GM19023 (cell line): ENCODE data around the gene ZNF862.

ENCODE experiments used
- ATAC-seq: cut with Tn5 transposase; IDR thresholded peaks from one replicate; pipeline ENCODE4 v1.9.1; 2021; ENCODE audit warnings: mild to moderate bottlenecking, moderate library complexity; ENCODE audit not compliant: unreplicated experiment

The ZNF862 gene

DNA sequence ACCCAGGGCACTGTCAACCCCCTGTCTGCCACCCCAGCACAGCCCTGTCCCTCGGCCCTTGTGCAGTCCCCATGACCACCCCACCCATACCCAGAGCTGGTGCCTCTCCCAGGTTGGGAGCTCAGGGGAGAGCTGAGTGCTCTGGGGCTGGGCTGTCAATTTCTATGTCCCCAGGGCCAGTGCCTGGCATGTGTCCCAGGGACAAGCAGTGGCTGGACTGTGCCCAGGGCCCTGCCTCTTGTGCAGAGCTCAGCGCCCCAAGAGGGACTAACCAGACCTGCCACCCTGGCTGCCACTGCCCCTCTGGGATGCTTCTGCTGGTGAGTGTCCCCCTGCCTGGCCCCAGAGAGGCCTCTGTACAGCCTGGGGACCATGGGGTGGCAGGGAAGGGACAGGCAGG, 29.0 kb upstream of the ZNF862 start:
- ATAC-seq, result no peak

DNA sequence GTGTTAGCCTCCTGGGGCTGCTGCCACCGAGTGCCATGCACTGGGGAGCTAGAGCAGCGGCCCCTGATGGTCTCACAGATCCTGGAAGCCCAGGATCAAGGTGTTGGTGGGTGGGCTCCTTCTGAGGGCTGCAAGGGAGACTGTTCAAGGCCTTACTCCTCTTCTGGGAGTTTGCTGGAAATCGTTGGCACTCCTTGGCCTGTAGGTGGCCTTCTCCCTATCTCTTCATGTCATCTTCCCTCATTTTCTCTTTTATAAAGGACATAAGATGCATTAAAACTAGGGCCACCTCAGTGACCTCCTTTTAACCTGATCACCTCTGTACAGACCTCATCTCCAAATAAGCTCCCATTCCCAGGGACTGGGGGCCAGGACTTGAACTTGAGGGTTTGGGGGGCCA, 27.0 kb upstream of the ZNF862 start:
- ATAC-seq, result no peak

DNA sequence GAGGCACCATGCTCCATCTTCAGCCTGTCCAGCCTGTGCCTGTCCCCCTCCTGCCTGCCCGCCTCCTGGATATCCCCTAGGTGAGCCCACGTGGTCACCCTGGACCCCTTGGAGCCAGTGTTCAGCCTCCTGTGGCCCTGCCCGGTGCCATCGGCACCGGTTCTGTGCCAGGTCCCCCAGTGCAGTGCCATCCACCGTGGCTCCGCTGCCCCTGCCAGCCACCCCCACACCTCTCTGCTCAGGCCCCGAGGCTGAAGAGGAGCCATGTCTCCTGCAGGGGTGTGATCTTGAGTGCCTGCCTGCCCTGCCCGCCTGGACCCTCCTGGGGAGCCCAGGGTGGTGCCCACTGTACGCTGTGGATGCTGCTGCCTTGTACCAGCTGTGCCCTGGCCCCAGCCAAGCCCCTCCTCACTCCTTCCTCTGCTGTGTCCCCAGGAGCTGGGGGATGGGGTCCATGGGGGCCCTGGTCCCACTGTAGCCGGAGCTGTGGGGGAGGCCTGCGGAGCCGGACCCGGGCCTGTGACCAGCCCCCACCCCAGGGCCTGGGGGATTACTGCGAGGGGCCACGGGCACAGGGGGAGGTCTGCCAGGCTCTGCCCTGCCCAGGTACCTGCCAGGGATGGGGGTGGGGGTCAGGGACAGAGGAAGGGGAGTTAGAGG, 26.2 kb upstream of the ZNF862 start:
- no peak for ATAC-seq

DNA sequence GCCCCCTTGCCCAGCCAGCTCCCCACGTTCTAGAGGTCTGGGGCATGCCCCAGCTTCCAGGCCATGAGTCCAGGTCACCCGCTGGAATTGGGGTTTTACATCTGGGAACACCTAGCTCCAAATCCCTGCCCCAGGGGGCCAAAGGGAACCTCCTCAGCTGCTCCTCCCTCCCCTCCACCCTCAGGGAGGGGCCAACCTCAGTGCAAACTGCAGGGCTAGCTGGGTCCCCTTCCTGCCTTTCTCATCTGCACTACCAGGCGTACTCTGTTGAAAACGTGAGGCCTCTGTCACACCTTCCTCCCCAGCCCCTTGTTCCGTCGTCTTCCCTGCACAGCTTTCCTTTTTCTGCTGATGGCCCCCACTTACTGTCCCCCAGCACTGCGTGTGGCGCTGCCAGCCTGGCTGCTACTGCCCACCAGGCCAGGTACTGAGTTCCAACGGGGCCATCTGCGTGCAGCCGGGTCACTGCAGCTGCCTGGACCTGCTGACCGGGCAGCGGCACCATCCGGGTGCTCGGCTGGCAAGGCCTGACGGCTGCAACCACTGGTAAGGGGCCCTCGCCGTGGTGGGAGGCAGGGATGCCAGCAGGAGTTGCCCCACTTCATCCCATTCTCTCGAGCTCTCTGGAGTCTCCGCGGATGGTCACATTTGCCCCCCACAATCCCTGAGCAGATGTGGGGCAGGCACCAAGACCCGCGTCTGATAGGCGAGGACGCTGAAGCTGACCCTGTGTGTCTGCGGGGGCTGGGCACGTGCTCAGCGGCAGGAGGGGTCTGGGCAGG, 24.7 kb upstream of the ZNF862 start:
- no peak for ATAC-seq

DNA sequence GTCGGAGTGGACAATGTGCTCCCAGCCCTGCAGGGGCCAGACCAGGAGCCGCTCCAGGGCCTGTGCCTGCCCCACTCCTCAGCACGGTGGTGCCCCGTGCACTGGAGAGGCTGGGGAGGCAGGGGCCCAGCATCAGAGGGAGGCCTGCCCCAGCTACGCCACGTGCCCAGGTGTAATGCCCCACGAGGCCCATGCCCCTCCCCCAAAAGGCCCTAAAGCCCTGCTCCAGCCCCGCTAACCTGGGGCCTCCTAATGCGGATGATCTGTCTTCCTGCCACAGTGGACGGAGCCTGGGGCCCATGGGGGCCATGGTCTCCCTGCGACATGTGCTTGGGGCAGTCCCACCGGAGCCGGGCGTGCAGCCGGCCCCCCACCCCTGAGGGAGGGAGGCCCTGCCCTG, 23.7 kb upstream of the ZNF862 start:
- no peak for ATAC-seq

DNA sequence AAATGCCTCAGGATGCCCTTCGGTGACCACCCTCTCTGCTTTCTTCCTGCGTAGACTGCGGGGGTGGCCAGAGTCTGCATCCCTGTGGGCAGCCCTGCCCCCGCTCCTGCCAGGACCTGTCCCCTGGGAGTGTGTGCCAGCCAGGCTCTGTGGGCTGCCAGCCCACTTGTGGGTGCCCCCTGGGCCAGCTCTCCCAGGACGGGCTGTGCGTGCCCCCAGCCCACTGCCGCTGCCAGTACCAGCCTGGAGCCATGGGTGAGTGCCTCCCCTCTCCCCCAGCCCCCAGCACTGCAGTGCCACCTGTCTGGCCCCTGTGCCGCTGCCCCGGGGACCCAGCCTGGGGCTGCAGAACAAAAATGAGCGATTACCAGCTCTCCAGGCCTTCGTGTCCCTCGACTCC, 23.1 kb upstream of the ZNF862 start:
- ATAC-seq, result no peak

DNA sequence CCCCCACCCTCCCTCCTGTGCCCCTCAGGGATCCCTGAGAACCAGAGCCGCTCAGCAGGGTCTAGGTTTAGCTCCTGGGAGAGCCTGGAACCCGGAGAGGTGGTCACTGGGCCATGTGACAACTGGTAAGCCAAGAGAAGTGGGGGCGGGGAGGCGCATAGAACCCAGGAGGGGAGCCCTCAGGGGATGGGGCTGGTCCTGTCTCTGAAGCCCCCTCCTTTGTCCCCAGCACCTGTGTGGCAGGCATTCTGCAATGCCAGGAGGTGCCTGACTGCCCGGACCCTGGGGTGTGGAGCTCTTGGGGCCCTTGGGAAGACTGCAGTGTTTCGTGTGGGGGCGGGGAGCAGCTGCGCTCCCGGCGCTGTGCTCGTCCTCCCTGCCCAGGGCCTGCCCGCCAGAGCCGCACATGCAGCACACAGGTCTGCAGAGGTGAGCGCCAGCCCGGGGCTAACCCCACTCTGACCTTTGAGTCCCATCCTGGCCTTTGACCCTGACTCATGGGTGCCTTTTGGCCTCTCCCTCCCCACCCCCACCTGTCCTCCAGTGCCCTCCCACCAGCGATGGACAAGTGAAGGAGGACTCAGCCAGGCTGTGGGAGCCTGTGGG, 22.4 kb upstream of the ZNF862 start:
- ATAC-seq, result no peak

DNA sequence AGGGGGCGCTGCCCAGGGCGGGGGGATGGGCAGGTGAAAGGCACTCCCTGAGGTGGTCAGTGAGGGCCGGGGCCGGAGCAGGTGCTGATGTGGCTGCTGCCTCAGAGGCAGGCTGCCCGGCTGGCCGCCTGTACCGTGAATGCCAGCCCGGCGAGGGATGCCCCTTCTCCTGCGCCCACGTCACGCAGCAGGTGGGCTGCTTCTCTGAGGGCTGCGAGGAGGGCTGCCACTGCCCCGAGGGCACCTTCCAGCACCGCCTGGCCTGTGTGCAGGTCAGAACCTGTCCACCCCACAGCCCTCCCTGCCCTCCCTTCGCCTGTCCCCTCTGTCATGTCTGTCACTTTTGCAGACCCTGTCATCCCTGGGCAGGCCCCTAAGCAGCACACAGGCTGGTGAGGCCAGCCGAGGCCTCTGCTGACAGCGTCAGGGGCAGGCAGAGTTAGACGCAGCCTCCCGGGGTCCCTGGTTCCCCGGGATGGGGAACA, 21.9 kb upstream of the ZNF862 start:
- no peak for ATAC-seq

DNA sequence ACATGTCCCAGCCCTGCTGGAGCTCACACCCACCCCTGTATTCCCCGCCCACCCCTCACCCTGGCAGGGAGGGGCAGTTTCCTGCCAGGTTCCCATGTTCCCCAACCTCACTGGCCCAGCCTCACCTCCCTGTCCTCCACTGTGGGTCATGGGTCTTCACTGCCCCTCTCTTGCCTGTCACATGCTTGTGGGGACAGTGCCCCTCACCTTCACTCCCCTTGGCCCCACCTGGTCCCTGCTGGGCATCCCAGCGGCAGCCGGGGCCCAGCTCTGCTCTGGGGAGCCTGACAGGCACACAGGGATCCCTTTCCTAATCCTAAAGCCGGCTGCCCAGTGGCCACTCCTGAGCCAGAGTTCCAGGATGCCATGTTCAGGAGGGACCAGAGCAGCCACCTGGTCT, 21.4 kb upstream of the ZNF862 start:
- no peak for ATAC-seq

DNA sequence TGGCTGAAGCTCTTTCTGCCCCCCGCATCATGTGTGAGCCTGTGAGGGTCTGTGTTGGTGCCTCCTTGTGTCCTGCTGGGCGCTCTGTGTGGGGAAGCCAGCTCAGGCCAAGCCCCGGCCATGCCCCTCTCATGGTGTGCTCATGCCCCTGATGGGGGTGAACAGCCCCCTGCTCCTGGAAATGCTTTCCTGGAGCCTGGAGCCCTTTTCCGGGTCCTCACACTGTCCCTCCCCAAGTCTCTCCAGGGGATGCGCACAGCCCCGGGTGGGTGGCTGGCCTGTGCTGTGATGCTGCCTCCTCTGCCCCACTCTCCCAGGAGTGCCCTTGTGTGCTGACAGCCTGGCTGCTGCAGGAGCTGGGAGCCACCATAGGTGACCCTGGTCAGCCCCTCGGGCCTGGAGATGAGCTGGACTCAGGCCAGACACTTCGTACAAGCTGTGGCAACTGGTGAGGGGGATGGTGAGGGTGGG, 20.8 kb upstream of the ZNF862 start:
- no peak for ATAC-seq

DNA sequence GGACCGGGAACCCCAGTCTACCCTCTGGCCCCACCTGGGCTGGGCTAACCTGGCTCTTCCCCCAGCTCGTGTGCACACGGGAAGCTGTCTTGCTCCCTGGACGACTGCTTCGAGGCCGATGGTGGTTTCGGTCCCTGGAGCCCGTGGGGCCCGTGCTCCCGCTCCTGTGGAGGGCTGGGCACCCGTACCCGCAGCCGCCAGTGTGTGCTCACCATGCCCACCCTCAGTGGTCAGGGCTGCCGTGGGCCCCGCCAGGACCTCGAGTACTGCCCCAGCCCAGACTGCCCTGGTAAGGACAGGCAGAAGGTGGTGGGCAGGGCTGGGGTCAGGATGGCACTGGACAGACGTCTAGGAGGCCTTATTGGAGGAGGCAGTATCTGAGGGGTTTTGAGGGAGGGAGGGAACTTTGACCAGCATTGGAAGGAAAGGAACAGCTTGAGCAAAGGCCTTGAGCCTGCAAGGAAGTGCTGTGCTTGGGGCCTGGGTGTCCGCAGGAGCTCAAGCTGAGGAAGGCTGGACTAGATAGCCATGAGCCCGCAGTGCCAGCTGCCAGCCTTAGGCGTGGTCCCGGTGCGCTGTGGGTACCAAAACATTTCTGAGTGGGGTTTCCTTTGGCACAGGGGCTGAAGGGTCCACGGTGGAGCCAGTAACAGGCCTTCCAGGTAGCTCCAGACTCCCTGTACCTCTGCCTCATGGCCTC, 20.2 kb upstream of the ZNF862 start:
- ATAC-seq, result no peak

DNA sequence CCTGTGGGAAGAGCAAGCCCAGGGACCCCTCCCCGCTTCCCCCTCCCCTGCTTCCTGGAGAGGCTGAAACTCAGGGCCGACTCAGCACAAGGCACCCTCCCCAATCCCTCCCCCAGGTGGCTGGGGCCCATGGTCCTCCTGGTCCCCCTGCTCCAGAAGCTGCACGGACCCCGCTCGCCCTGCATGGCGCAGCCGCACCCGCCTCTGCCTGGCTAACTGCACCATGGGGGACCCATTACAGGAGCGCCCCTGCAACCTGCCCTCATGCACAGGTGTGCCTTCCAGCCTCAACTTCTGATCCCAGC, 19.7 kb upstream of the ZNF862 start:
- ATAC-seq, result no peak

DNA sequence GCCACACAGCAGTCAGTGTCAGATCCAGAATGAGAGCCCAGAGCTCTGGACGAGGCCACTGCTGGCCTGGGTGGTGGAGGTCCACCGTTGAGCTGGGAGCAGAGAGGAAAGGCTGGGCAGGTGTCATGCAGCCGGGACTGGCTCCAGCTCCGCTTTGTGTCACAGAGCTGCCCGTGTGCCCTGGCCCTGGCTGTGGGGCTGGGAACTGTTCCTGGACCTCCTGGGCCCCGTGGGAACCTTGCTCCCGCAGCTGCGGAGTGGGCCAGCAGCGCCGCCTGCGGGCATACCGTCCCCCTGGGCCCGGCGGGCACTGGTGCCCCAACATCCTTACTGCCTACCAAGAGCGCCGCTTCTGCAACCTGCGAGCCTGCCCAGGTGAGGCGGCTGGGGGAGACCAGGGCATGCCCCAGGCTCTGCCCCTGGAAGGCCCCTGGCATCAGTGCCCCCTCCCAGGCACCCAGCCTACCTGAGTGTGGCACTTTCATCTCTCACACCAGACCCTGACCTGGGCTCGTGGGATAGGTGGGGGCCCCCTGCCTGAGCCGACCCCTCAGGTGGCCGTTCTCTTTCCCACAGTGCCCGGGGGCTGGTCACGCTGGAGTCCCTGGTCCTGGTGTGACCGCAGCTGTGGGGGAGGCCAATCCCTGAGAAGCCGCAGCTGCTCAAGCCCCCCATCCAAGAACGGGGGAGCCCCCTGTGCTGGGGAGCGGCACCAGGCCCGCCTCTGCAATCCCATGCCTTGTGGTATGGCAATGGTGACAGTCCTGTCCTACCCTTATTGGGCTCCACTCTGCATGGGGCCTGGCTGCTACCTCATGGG, 18.8 kb upstream of the ZNF862 start:
- ATAC-seq, result no peak

DNA sequence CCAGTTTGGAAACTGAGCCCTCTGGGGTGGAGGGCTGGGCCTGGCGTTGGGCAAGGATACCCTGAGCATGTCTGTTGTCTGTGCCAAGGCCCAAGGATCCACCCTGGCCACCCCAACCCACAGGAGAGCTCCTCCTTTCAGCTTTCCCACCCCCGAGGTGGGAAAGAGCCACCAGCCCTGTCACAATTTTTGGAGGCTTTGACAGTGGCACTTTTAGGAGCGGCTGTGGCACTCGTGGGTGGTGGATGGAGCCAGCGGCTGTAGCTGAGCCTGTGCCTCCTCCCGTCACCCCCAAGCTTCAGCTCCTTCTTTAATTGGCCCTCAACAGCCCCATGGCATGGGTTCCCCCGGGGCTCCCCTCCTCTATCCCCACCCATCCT, 18.2 kb upstream of the ZNF862 start:
- ATAC-seq, result no peak

DNA sequence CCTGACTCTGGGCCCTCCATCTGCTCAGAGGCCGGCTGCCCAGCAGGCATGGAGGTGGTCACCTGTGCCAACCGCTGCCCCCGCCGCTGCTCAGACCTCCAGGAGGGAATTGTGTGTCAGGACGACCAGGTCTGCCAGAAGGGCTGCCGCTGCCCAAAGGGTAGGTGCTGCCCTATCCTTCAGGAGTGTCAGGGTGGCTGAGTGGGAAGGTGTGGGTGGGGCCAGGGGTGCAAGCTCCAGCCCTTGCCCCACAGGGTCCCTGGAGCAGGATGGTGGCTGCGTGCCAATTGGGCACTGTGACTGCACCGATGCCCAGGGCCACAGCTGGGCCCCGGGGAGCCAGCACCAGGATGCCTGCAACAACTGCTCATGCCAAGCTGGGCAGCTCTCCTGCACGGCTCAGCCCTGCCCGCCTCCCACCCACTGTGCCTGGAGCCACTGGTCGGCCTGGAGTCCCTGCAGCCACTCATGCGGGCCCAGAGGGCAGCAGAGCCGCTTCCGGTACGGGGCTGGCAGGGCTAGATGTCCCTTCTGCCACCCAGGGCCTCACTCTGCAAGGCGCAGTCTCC, 17.5 kb upstream of the ZNF862 start:
- ATAC-seq, result no peak

DNA sequence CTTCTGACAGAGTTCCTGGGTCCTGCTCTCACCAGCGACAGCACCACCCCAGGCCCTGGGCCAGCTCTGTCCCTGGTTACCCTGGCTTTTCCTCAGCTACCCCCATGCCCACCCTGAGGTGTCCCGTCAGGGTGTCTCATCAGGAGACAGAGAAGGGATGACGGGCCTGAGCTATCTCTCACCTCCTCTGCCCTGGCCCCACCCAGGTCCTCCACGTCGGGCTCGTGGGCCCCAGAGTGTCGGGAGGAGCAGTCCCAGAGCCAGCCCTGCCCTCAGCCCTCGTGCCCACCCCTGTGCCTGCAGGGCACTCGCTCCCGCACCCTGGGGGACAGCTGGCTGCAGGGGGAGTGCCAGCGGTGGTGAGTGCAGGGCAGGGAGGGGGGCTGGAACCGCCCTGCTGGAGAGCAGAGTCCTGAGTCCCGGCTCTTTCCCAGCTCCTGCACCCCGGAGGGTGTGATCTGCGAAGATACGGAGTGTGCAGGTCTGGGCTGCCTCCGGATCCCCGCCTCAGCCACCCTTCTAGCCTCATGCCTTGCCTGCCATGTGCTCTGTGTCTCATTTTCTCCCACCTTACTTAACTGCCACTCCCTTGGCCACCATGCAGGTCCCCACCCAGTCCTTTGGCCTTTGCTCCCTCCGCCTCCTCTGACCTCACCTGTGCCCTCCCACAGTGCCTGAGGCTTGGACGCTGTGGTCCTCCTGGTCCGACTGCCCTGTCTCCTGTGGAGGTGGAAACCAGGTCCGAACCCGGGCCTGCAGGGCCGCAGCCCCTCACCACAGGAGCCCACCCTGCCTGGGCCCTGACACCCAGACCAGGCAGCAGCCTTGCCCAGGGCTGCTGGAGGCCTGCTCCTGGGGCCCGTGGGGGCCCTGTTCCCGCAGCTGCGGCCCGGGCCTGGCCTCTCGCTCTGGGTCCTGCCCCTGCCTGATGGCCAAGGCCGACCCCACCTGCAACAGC, 16.7 kb upstream of the ZNF862 start:
- no peak for ATAC-seq

DNA sequence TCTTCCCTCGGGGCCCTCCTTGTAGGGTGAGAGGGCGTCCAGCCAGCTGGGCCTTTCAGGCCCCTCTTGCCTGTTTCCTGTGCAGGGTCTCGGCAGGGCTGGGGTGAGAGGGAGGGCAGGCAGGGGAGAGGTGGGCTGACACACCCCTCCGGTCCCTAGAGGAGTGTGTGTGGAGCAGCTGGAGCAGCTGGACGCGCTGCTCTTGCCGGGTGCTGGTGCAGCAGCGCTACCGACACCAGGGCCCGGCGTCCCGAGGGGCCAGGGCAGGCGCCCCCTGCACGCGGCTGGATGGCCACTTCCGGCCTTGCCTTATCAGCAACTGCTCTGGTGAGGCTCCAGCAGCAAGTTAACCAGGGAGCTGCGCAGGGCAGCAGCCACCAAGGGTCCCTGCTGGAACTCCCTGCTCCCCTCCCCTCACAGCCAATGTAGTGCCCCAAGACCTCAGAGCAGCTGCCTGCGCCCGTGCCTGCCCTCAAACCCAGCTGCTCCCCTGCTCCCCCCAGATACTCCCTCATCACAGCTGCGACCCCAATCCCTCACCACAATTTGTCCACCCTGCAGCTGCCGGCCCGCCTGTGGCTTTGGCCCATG, 15.7 kb upstream of the ZNF862 start:
- ATAC-seq, result no peak

DNA sequence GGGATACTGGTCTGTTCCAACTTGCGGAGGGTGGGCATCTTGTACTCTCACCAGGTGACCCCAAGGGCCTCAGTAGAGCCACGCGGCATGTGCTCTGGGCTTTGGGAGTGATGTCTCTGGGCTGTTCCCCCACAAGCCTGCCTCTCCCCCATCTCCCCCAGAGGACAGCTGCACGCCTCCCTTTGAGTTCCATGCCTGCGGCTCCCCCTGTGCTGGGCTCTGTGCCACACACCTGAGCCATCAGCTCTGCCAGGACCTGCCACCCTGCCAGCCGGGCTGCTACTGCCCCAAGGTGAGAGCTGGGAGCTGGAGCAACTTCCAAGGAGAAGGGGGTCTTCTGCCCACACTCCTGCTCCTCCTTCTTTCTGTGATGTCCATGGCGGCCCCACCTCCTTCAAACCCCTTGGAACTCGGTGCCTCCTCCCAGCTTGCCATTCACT, 15.0 kb upstream of the ZNF862 start:
- no peak for ATAC-seq

DNA sequence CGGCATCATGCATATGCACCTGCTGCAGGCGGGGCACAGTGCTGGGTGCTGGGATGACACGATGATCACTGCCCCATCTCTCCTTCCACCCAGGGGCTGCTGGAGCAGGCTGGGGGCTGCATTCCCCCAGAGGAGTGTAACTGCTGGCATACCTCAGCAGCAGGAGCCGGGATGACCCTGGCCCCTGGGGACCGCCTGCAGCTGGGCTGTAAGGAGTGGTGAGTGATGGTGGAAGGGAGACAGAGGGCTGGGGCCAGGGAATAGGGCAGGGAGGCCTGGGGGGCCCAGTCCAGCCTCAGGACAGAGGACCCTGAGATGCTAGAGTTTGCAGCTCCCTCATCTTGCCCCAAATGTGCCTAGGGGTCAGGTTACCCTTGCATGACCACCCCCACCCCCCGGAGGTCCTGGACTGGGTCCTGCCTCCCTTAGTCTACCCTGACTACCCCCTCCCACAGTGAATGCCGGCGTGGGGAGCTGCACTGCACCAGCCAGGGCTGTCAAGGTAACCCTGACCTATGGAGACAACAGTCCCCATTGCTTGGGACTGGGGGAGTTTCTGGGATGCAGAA, 14.5 kb upstream of the ZNF862 start:
- ATAC-seq, result no peak
